Measurements from ENCODE around the gene ROGDI. TPM values are rescaled to one million over a fixed set of nuclear protein-coding genes. Genes with fewer than 3 reads are reported as not detected.

ROGDI gene
- total and polyA plus RNA-seq, 4 donors = 14.0 to 28.1 (median 17.4) TPM

DNA sequence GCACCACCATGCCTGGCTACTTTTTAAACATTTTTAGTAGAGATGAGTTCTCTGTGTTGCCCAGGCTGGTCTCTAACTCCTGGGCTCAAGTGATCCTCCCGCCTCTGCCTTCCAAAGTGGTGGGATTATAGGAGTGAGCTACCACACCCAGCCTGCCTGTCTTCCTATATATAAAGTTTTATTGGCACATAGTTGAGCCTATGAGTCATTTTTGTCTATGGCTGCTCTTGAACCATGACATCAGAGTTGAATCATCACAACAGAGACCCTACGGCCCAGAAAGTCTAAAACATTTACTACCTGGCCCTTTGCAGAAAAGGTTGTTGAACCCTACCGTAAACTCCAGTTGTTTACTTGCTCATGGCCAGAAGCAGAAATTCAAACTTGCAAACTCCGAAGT is 22.2 kb downstream of the ROGDI start:
- Histone ChIP-seq H3K27me3 (ENCODE audit: control insufficient read depth in 4 of 4, insufficient read depth in 4 of 4, low read length in 3 of 4) (no peaks in the 10 kb centered on the region), H3K9ac (ENCODE audit: low read depth in 1 of 2, low read length in 2 of 2) (no peak overlapping the region), H3K4me3 (ENCODE audit: low read depth in 1 of 3, low read length in 3 of 3) (no peak overlapping the region), H3K27ac (ENCODE audit: low read depth in 1 of 2, low read length in 2 of 2) (no peak overlapping the region), H3K36me3 (ENCODE audit: control insufficient read depth in 4 of 4, insufficient read depth in 3 of 4, low read depth in 1 of 4, low read length in 3 of 4) (no peaks in the 10 kb centered on the region), H3K4me1 (ENCODE audit: control insufficient read depth in 4 of 4, insufficient read depth in 4 of 4, low read length in 3 of 4) (no peaks in the 10 kb centered on the region), H3K9me3 (ENCODE audit: control insufficient read depth in 4 of 4, low read length in 3 of 4) (no peaks in the 10 kb centered on the region)
- TF ChIP-seq TAF1 (conservative IDR thresholded peaks at IDR 0.05) = no peak
- TF ChIP-seq GABPA (IDR thresholded peaks at IDR 0.05 in 1 of 2, conservative IDR thresholded peaks at IDR 0.05 in 1 of 2) = no peak
- TF ChIP-seq RAD21 (IDR thresholded peaks at IDR 0.05) = no peak
- TF ChIP-seq FOXA1 (IDR thresholded peaks at IDR 0.05) = no peak
- no peak for TF ChIP-seq JUND (IDR thresholded peaks at IDR 0.05)
- TF ChIP-seq REST (IDR thresholded peaks at IDR 0.05) = no peak
- TF ChIP-seq, protein P1, sequence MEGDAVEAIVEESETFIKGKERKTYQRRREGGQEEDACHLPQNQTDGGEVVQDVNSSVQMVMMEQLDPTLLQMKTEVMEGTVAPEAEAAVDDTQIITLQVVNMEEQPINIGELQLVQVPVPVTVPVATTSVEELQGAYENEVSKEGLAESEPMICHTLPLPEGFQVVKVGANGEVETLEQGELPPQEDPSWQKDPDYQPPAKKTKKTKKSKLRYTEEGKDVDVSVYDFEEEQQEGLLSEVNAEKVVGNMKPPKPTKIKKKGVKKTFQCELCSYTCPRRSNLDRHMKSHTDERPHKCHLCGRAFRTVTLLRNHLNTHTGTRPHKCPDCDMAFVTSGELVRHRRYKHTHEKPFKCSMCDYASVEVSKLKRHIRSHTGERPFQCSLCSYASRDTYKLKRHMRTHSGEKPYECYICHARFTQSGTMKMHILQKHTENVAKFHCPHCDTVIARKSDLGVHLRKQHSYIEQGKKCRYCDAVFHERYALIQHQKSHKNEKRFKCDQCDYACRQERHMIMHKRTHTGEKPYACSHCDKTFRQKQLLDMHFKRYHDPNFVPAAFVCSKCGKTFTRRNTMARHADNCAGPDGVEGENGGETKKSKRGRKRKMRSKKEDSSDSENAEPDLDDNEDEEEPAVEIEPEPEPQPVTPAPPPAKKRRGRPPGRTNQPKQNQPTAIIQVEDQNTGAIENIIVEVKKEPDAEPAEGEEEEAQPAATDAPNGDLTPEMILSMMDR (IDR thresholded peaks at IDR 0.05; ENCODE audit: low read depth, low read length, missing input control) = no peak
- no peak for TF ChIP-seq SP1 (IDR thresholded peaks at IDR 0.05)
- TF ChIP-seq MAX (IDR thresholded peaks at IDR 0.05) = no peak
- TF ChIP-seq, protein P2, sequence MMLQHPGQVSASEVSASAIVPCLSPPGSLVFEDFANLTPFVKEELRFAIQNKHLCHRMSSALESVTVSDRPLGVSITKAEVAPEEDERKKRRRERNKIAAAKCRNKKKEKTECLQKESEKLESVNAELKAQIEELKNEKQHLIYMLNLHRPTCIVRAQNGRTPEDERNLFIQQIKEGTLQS (IDR thresholded peaks at IDR 0.05) = no peak
- TF ChIP-seq HNF4A (conservative IDR thresholded peaks at IDR 0.05) = no peak
- no peak for TF ChIP-seq RXRA (IDR thresholded peaks at IDR 0.05)
- 57% methylated on average over 4 of the region's 4 CpGs for WGBS
- DNase-seq (ENCODE audit: low spot score) = no peak

DNA sequence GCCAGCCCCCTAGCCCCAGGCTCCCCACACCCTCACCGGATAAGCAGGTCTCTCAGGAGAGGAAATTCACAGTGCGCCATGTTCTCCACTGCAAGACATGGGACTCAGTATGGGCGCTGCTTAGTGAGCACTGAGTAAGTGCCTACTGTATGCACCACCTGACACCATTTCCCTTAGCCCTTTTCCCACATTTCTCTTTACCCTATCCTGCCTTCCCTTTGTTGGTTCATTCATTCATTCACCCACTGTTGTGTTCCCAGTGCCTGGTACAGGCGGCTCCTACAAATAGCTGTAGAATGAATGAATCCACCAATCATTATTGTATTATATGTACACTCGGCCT is 24.4 kb downstream of the ROGDI start:
- no peaks in the 10 kb centered on the region for H3K36me3 ChIP-seq (ENCODE audit: control insufficient read depth in 4 of 4, insufficient read depth in 3 of 4, low read depth in 1 of 4, low read length in 3 of 4)
- H3K4me3 ChIP-seq (ENCODE audit: low read depth in 1 of 3, low read length in 3 of 3) = no peak overlapping the region
- no peak overlapping the region for H3K27ac ChIP-seq (ENCODE audit: low read depth in 1 of 2, low read length in 2 of 2)
- TF ChIP-seq SP1 (IDR thresholded peaks at IDR 0.05) (no peak), JUND (IDR thresholded peaks at IDR 0.05) (no peak), RAD21 (IDR thresholded peaks at IDR 0.05) (no peak), MAX (IDR thresholded peaks at IDR 0.05) (no peak)
- WGBS = 94% methylated on average over 5 of the region's 5 CpGs
- DNase-seq (ENCODE audit: low spot score) = no peak
- H3K9ac ChIP-seq (ENCODE audit: low read depth in 1 of 2, low read length in 2 of 2) = no peak overlapping the region
- H3K4me1 ChIP-seq (ENCODE audit: control insufficient read depth in 4 of 4, insufficient read depth in 4 of 4, low read length in 3 of 4) = no peaks in the 10 kb centered on the region
- H3K27me3 ChIP-seq (ENCODE audit: control insufficient read depth in 4 of 4, insufficient read depth in 4 of 4, low read length in 3 of 4) = no peaks in the 10 kb centered on the region
- no peaks in the 10 kb centered on the region for H3K9me3 ChIP-seq (ENCODE audit: control insufficient read depth in 4 of 4, low read length in 3 of 4)

All from liver (tissue), 9 donors.